Measurements from ENCODE around the gene NUDT11.

NUDT11 gene

GRCh38 chrX:51456246-51456645, 40.1 kb downstream of the NUDT11 start:
- TF ChIP-seq CTCF (IDR thresholded peaks at IDR 0.05; ENCODE audit: control insufficient read depth, insufficient read depth, low read depth, low read length, missing control alignments) = no peak
- DNase-seq (ENCODE audit: low read depth) = no peak
- H3K4me3 ChIP-seq (ENCODE audit: control insufficient read depth, low read depth, low read length) = no peak overlapping the region

- DNase-seq (ENCODE audit: low read depth) = no peak
- H3K4me3 ChIP-seq (ENCODE audit: control insufficient read depth, low read depth, low read length) = no peak overlapping the region
- no peak for TF ChIP-seq CTCF (IDR thresholded peaks at IDR 0.05; ENCODE audit: control insufficient read depth, insufficient read depth, low read depth, low read length, missing control alignments)
Measured at GRCh38 chrX:51440365-51440764, 56.0 kb downstream of the NUDT11 start.
